ENCODE results near the gene ITPR2. TPM values are rescaled to one million over a fixed set of nuclear protein-coding genes. Genes with fewer than 3 reads are reported as not detected.

Gene ITPR2
- polyA plus RNA-seq, 1 donor: 12.5 TPM

- H3K27ac ChIP-seq (ENCODE audit: low read length): no peak overlapping the region
- DNase-seq: no peak
- no peaks in the 10 kb centered on the region for H3K36me3 ChIP-seq (ENCODE audit: control insufficient read depth, insufficient read depth, low read length)
- H3K4me1 ChIP-seq (ENCODE audit: control insufficient read depth, insufficient read depth, low read length): no peaks in the 10 kb centered on the region
- no peaks in the 10 kb centered on the region for H3K27me3 ChIP-seq (ENCODE audit: control insufficient read depth, insufficient read depth, low read length)
- H3K4me3 ChIP-seq (ENCODE audit: low read length): no peak overlapping the region
- H3K9me3 ChIP-seq (ENCODE audit: control insufficient read depth, low read depth, low read length): no peaks in the 10 kb centered on the region
- WGBS (ENCODE audit: insufficient coverage, low lambda C conversion rate): no CpG with 5 or more reads among the region's 1 CpG
Observed at GRCh38 chr12:26719852-26720251, 113.1 kb downstream of the ITPR2 start.

- Histone ChIP-seq H3K27ac (ENCODE audit: low read length) (no peak overlapping the region), H3K9me3 (ENCODE audit: control insufficient read depth, low read depth, low read length) (no peaks in the 10 kb centered on the region), H3K27me3 (ENCODE audit: control insufficient read depth, insufficient read depth, low read length) (no peaks in the 10 kb centered on the region), H3K4me1 (ENCODE audit: control insufficient read depth, insufficient read depth, low read length) (no peaks in the 10 kb centered on the region), H3K36me3 (ENCODE audit: control insufficient read depth, insufficient read depth, low read length) (peaks cover 2% of the 10 kb centered on the region), H3K4me3 (ENCODE audit: low read length) (no peak overlapping the region)
- DNase-seq: no peak
- WGBS (ENCODE audit: insufficient coverage, low lambda C conversion rate): no CpG with 5 or more reads among the region's 2 CpGs
Observed at GRCh38 chr12:26717757-26718156, 115.2 kb downstream of the ITPR2 start.

- Histone ChIP-seq H3K27me3 (ENCODE audit: control insufficient read depth, insufficient read depth, low read length) (no peaks in the 10 kb centered on the region), H3K4me3 (ENCODE audit: low read length) (no peak overlapping the region), H3K27ac (ENCODE audit: low read length) (no peak overlapping the region), H3K36me3 (ENCODE audit: control insufficient read depth, insufficient read depth, low read length) (peaks cover 2% of the 10 kb centered on the region), H3K9me3 (ENCODE audit: control insufficient read depth, low read depth, low read length) (no peaks in the 10 kb centered on the region), H3K4me1 (ENCODE audit: control insufficient read depth, insufficient read depth, low read length) (no peaks in the 10 kb centered on the region)
- 94% methylated on average over 4 of the region's 5 CpGs for WGBS (ENCODE audit: insufficient coverage, low lambda C conversion rate)
- DNase-seq: no peak
Observed at GRCh38 chr12:26715232-26715631, 117.8 kb downstream of the ITPR2 start.

DNA sequence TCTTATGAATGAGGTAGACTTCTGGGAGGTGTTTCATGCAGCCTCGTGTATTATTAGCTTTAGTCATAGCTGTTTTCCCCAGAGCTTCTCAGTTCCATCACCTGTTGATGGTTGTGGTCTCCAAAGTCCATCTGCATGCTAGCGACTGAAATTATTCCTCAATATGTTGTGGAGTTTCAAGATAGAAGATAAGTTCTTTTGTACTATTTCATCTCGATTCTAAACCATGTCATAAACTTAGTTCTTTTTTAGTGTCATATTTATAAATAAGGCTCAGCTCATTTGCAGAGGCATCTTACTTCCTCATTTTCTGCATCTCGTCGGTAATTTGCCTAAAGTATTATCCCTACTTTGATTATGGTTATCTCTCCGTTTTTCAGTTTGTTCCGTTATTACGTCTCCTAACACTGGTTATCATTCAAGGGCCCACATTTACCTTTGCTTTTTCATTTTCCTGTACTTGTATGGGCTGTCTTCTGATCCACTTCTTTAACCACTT, 119.1 kb downstream of the ITPR2 start:
- no peaks in the 10 kb centered on the region for H3K4me1 ChIP-seq (ENCODE audit: control insufficient read depth, insufficient read depth, low read length)
- H3K27me3 ChIP-seq (ENCODE audit: control insufficient read depth, insufficient read depth, low read length): no peaks in the 10 kb centered on the region
- no peak overlapping the region for H3K4me3 ChIP-seq (ENCODE audit: low read length)
- WGBS (ENCODE audit: insufficient coverage, low lambda C conversion rate): 91% methylated on average over 6 of the region's 8 CpGs
- DNase-seq: no peak
- H3K36me3 ChIP-seq (ENCODE audit: control insufficient read depth, insufficient read depth, low read length): peaks cover 2% of the 10 kb centered on the region
- no peak overlapping the region for H3K27ac ChIP-seq (ENCODE audit: low read length)
- H3K9me3 ChIP-seq (ENCODE audit: control insufficient read depth, low read depth, low read length): no peaks in the 10 kb centered on the region

GRCh38 chr12:26712892-26713291, 120.1 kb downstream of the ITPR2 start:
- Histone ChIP-seq H3K4me3 (ENCODE audit: low read length) (no peak overlapping the region), H3K4me1 (ENCODE audit: control insufficient read depth, insufficient read depth, low read length) (no peaks in the 10 kb centered on the region), H3K27me3 (ENCODE audit: control insufficient read depth, insufficient read depth, low read length) (no peaks in the 10 kb centered on the region), H3K36me3 (ENCODE audit: control insufficient read depth, insufficient read depth, low read length) (peaks cover 2% of the 10 kb centered on the region), H3K9me3 (ENCODE audit: control insufficient read depth, low read depth, low read length) (no peaks in the 10 kb centered on the region), H3K27ac (ENCODE audit: low read length) (no peak overlapping the region)
- no peak for DNase-seq
- WGBS (ENCODE audit: insufficient coverage, low lambda C conversion rate): no CpG with 5 or more reads among the region's 5 CpGs

GRCh38 chr12:26711569-26711968, 121.4 kb downstream of the ITPR2 start:
- no peaks in the 10 kb centered on the region for H3K27me3 ChIP-seq (ENCODE audit: control insufficient read depth, insufficient read depth, low read length)
- H3K4me3 ChIP-seq (ENCODE audit: low read length): no peak overlapping the region
- H3K9me3 ChIP-seq (ENCODE audit: control insufficient read depth, low read depth, low read length): no peaks in the 10 kb centered on the region
- no peak for DNase-seq
- no peak overlapping the region for H3K27ac ChIP-seq (ENCODE audit: low read length)
- WGBS (ENCODE audit: insufficient coverage, low lambda C conversion rate): no CpG with 5 or more reads among the region's 3 CpGs
- no peaks in the 10 kb centered on the region for H3K4me1 ChIP-seq (ENCODE audit: control insufficient read depth, insufficient read depth, low read length)
- peaks cover 2% of the 10 kb centered on the region for H3K36me3 ChIP-seq (ENCODE audit: control insufficient read depth, insufficient read depth, low read length)

DNA sequence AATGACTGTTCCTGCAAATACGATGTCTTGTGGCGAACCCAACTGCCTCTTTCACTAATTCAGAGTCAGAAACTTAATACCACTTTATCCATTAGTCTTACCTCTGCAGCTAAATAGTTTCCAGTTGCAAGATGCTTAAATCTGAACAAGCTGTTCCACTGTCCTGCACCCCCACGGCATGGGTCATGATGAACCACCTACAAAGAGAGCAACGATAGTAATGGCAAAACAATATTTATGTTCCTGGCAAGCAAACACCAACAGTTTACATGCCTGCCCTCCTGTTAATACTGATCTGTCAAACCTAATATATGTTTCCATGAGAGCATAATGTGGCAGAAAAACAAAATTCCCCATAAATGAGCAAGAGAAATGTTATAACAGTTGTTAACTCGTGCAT, 121.9 kb downstream of the ITPR2 start:
- Histone ChIP-seq H3K9me3 (ENCODE audit: control insufficient read depth, low read depth, low read length) (no peaks in the 10 kb centered on the region), H3K4me3 (ENCODE audit: low read length) (no peak overlapping the region), H3K27ac (ENCODE audit: low read length) (no peak overlapping the region), H3K4me1 (ENCODE audit: control insufficient read depth, insufficient read depth, low read length) (no peaks in the 10 kb centered on the region), H3K27me3 (ENCODE audit: control insufficient read depth, insufficient read depth, low read length) (no peaks in the 10 kb centered on the region), H3K36me3 (ENCODE audit: control insufficient read depth, insufficient read depth, low read length) (peaks cover 2% of the 10 kb centered on the region)
- DNase-seq: no peak
- no CpG with 5 or more reads among the region's 5 CpGs for WGBS (ENCODE audit: insufficient coverage, low lambda C conversion rate)

GRCh38 chr12:26705851-26706250, 127.1 kb downstream of the ITPR2 start:
- Histone ChIP-seq H3K36me3 (ENCODE audit: control insufficient read depth, insufficient read depth, low read length) (no peaks in the 10 kb centered on the region), H3K27ac (ENCODE audit: low read length) (no peak overlapping the region), H3K4me1 (ENCODE audit: control insufficient read depth, insufficient read depth, low read length) (peaks cover 4% of the 10 kb centered on the region), H3K9me3 (ENCODE audit: control insufficient read depth, low read depth, low read length) (no peaks in the 10 kb centered on the region), H3K27me3 (ENCODE audit: control insufficient read depth, insufficient read depth, low read length) (no peaks in the 10 kb centered on the region), H3K4me3 (ENCODE audit: low read length) (no peak overlapping the region)
- DNase-seq: no peak
- WGBS (ENCODE audit: insufficient coverage, low lambda C conversion rate): 100% methylated on average over 2 of the region's 2 CpGs

GRCh38 chr12:26704684-26705460, 128.1 kb downstream of the ITPR2 start:
- no peaks in the 10 kb centered on the region for H3K27me3 ChIP-seq (ENCODE audit: control insufficient read depth, insufficient read depth, low read length)
- peak; percentile 19 to 55 for DNase-seq
- H3K4me3 ChIP-seq (ENCODE audit: low read length): no peak overlapping the region
- peak overlapping the region; percentile 12 for H3K27ac ChIP-seq (ENCODE audit: low read length)
- no peaks in the 10 kb centered on the region for H3K36me3 ChIP-seq (ENCODE audit: control insufficient read depth, insufficient read depth, low read length)
- 0% methylated on average over 2 of the region's 2 CpGs for WGBS (ENCODE audit: insufficient coverage, low lambda C conversion rate)
- H3K4me1 ChIP-seq (ENCODE audit: control insufficient read depth, insufficient read depth, low read length): peaks cover 4% of the 10 kb centered on the region
- H3K9me3 ChIP-seq (ENCODE audit: control insufficient read depth, low read depth, low read length): no peaks in the 10 kb centered on the region

- WGBS (ENCODE audit: insufficient coverage, low lambda C conversion rate): no CpG with 5 or more reads among the region's 1 CpG
- Histone ChIP-seq H3K36me3 (ENCODE audit: control insufficient read depth, insufficient read depth, low read length) (no peaks in the 10 kb centered on the region), H3K27ac (ENCODE audit: low read length) (no peak overlapping the region), H3K4me1 (ENCODE audit: control insufficient read depth, insufficient read depth, low read length) (peaks cover 4% of the 10 kb centered on the region), H3K27me3 (ENCODE audit: control insufficient read depth, insufficient read depth, low read length) (no peaks in the 10 kb centered on the region), H3K4me3 (ENCODE audit: low read length) (no peak overlapping the region), H3K9me3 (ENCODE audit: control insufficient read depth, low read depth, low read length) (no peaks in the 10 kb centered on the region)
- peak in 1 of 2 donors; percentile 50 for DNase-seq
Observed at GRCh38 chr12:26704214-26704613, 128.8 kb downstream of the ITPR2 start.

GRCh38 chr12:26702741-26703140, 130.3 kb downstream of the ITPR2 start:
- Histone ChIP-seq H3K9me3 (ENCODE audit: control insufficient read depth, low read depth, low read length) (no peaks in the 10 kb centered on the region), H3K4me3 (ENCODE audit: low read length) (no peak overlapping the region), H3K36me3 (ENCODE audit: control insufficient read depth, insufficient read depth, low read length) (no peaks in the 10 kb centered on the region), H3K27ac (ENCODE audit: low read length) (no peak overlapping the region), H3K4me1 (ENCODE audit: control insufficient read depth, insufficient read depth, low read length) (peaks cover 4% of the 10 kb centered on the region), H3K27me3 (ENCODE audit: control insufficient read depth, insufficient read depth, low read length) (no peaks in the 10 kb centered on the region)
- WGBS (ENCODE audit: insufficient coverage, low lambda C conversion rate): 91% methylated on average over 4 of the region's 4 CpGs
- no peak for DNase-seq

All from large intestine (tissue), 3 donors.